Purkinje cell (primary cell): Measurements from ENCODE around the gene OR56A5. TPM values are rescaled to one million over a fixed set of nuclear protein-coding genes. Genes with fewer than 3 reads are reported as not detected.

Experiments
- polyA plus RNA-seq: library from polyadenylated mRNA; unstranded; fragments of >200 nt; fragmentation: Nextera tagmentation; gene quantifications from 2 replicates; pipeline ENCODE4 v1.2.1, GENCODE V29; 2014

Gene OR56A5, protein sequence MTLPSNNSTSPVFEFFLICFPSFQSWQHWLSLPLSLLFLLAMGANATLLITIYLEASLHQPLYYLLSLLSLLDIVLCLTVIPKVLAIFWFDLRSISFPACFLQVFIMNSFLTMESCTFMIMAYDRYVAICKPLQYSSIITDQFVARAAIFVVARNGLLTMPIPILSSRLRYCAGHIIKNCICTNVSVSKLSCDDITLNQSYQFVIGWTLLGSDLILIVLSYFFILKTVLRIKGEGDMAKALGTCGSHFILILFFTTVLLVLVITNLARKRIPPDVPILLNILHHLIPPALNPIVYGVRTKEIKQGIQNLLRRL
- polyA plus RNA-seq, result not detected in 2 replicates

DNA sequence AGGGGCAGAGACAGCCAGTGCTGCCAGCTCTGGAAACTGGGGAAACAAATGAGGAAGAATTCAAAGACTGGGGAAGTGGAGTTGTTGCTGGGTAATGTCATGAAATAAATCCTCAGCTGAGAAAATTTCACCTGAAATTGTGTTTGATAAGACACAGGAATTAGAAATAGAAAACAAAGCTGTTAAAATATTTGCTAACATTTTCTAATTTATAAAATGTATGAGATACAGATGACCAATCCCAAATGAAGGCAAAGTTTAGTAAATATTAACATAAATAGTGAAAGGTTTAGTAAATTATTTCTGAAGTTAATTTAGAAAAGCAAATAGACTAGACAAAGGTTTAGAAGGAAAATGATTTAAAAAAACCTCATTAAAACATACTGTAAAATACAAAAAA is at the start of gene OR56A5:
OR56A5 (minus strand) TSS at position 101 of the 400 bp plus-strand sequence; CDS start at position 101, 0 bp downstream.

DNA sequence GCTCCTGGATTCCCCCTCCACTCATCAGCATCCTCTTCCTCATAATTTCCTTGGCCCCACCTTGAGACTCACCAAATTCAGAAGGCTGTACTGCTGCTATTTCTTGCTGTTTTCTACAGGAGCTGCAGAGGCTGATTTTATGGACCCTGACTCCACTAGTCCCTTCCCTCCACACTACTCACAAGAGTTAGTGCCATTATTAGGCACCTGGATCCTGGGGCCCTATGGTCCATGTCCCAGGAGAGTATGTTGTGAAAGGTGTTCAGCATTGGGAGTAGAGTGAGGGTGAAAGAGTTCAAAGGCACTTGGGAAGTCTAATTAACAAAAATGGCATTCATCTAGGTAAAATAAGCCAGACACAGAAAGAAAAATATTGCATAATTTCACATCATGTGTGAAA is 38.6 kb upstream of the OR56A5 start, which contains the start of gene OR56A4:
OR56A4 (minus strand) TSS at position 101 of the 400 bp plus-strand sequence. CDS start 3,954 bp downstream, outside the sequence.

DNA sequence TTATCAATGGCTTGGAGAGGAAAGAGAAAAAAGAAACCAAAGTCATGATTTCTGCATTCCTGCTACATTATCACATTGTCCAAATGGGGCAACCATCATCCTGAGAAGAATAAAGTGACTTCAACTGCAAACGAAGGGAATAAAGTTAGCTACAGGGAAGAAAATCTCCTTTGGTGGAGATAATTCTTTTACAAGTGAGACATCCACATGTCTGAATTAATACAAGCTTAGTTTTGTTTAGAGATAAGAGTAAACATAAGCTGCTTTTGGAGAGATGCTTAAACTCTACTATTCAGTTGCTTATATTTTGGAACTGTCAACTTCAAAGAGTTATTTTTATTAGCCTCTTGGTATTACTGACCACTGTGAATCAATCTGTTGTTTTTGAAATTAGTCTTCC is 18.6 kb upstream of the OR56A5 start, which contains the start of gene OR52L1:
OR52L1 (minus strand) TSS at position 101 of the 400 bp plus-strand sequence; CDS start at position 46, 55 bp downstream.

DNA sequence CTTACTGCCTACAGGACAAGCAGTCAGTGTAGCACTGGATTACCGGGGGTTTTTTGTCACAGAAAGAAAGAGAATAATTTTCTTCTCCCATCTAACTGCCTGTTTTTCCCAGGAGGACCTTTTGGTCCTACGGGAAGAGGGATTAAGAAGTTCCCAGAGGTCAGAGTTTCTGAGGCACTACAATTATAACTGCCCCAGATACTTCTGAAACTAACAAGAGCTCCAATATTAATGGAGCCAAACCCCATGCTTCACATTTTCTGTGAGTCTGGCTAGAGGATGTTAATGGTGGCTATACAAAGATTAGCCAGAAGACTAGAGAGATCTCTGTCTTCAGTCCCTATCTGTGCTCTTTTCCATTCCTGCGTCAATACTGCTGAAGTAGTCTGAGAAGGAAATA is 26.3 kb downstream of the OR56A5 start, which contains the start of gene OR56A3:
OR56A3 (plus strand) TSS at position 301 of the 400 bp plus-strand sequence. CDS start 5,096 bp downstream, outside the sequence.

Other genes with a start within 250 kb of the OR56A5 start
- gene OR56B1, start 232.0 kb downstream of the OR56A5 start, polyA plus RNA-seq, result not detected in 2 replicates
- gene OR52N4, start 214.3 kb downstream of the OR56A5 start, polyA plus RNA-seq, result not detected in 2 replicates
- not detected in 2 replicates for gene OR52N5, start 185.1 kb downstream of the OR56A5 start, polyA plus RNA-seq
- not detected in 2 replicates for gene OR52N1, start 177.2 kb downstream of the OR56A5 start, polyA plus RNA-seq
- gene OR52N2, start 159.6 kb downstream of the OR56A5 start, polyA plus RNA-seq, result not detected in 2 replicates
- not detected in 2 replicates for gene OR52E6, start 126.6 kb downstream of the OR56A5 start, polyA plus RNA-seq
- not detected in 2 replicates for gene OR52E8, start 110.8 kb downstream of the OR56A5 start, polyA plus RNA-seq
- gene OR52E4, start 87.9 kb downstream of the OR56A5 start, polyA plus RNA-seq, result not detected in 2 replicates
- gene OR52E5, start 75.3 kb downstream of the OR56A5 start, polyA plus RNA-seq, result not detected in 2 replicates
- not detected in 2 replicates for gene OR56A3, start 26.2 kb downstream of the OR56A5 start, polyA plus RNA-seq
- gene OR52L1, start 18.5 kb upstream of the OR56A5 start, polyA plus RNA-seq, result not detected in 2 replicates
- gene OR56A4, start 38.5 kb upstream of the OR56A5 start, polyA plus RNA-seq, result not detected in 2 replicates
- gene OR56A1, start 62.3 kb upstream of the OR56A5 start, polyA plus RNA-seq, result not detected in 2 replicates
- gene OR56B4, start 139.2 kb upstream of the OR56A5 start, polyA plus RNA-seq, result not detected in 2 replicates
- gene OR52B2, start 201.8 kb upstream of the OR56A5 start, polyA plus RNA-seq, result not detected in 2 replicates
- gene OR52W1, start 230.7 kb upstream of the OR56A5 start, polyA plus RNA-seq, result not detected in 2 replicates
- gene C11orf42, start 237.1 kb upstream of the OR56A5 start, polyA plus RNA-seq, result not detected in 2 replicates